ENCODE measurements around the gene PARP3.

PARP3 gene

GRCh38 chr3:51967384-51968169, 25.4 kb downstream of the PARP3 start, which contains the start of gene PCBP4:
TSS of gene PCBP4 (minus strand) at chr3:51967454. CDS start at chr3:51961240, 6,214 bp downstream.
- no peak for DNase-seq

GRCh38 chr3:51968170-51968775, 26.1 kb downstream of the PARP3 start:
- DNase-seq: no peak

- no peak for DNase-seq
Measured at GRCh38 chr3:51968883-51969678, 26.9 kb downstream of the PARP3 start.

GRCh38 chr3:51969841-51970240, 27.7 kb downstream of the PARP3 start:
- no peak for DNase-seq

- no peak for DNase-seq
Measured at GRCh38 chr3:51970606-51971300, 28.6 kb downstream of the PARP3 start.

- DNase-seq: no peak
Measured at GRCh38 chr3:51971350-51971749, 29.2 kb downstream of the PARP3 start.

- DNase-seq: no peak
Measured at GRCh38 chr3:51974277-51974962, 32.3 kb downstream of the PARP3 start.

- DNase-seq: peak; percentile 77 to 89 (median 82)
Measured at GRCh38 chr3:51974963-51975851, 33.0 kb downstream of the PARP3 start, which contains the start of gene ABHD14A. TSS of gene ABHD14A (plus strand) at chr3:51975064. CDS start at chr3:51975136, 72 bp downstream.

- peak; percentile 81 to 90 (median 83) for DNase-seq
Measured at GRCh38 chr3:51975852-51976549, 33.8 kb downstream of the PARP3 start.

- no peak for DNase-seq
Measured at GRCh38 chr3:51977446-51978142, 35.4 kb downstream of the PARP3 start.

- no peak for DNase-seq
Measured at GRCh38 chr3:51978143-51978502, 36.0 kb downstream of the PARP3 start.

- no peak for DNase-seq
Measured at GRCh38 chr3:51980253-51980652, 38.1 kb downstream of the PARP3 start.

- DNase-seq: no peak
Measured at GRCh38 chr3:51982352-51982837, 40.2 kb downstream of the PARP3 start.

GRCh38 chr3:51982838-51983577, 40.8 kb downstream of the PARP3 start, which contains the start of gene ACY1:
TSS of gene ACY1 (plus strand) at chr3:51983535. CDS start at chr3:51984065, 530 bp downstream.
- DNase-seq: peak; percentile 88 to 95 (median 92)

- no peak for DNase-seq
Measured at GRCh38 chr3:51983578-51984268, 41.6 kb downstream of the PARP3 start.

- no peak for DNase-seq
Measured at GRCh38 chr3:51984269-51984647, 42.1 kb downstream of the PARP3 start.

- DNase-seq: no peak
Measured at GRCh38 chr3:51985063-51985462, 42.9 kb downstream of the PARP3 start.

Measured in suppressor macrophage treated with lipopolysaccharide for 1 hour (primary cell).